Choroid plexus epithelial cell (primary cell): ENCODE results near the gene OSBPL1A.
"Not testable (repeated sequence)": the region's sequence is repeated elsewhere in the genome, so short reads cannot be mapped to it uniquely, and the experiment has no call there.

Experiments
- DNase-seq: peaks from one replicate; pipeline ENCODE4 v3.0.0-alpha.2; 2010; ENCODE audit warnings: low read depth
- H3K4me3 ChIP-seq: 2 replicates; pipeline ENCODE4 v1.5.1; 2011; ENCODE audit warnings: low read depth, mild to moderate bottlenecking, control low read depth, low read length, moderate library complexity
- TF ChIP-seq, protein P1 (sequence below): conservative IDR thresholded peaks from 2 replicates; pipeline ENCODE4 v1.5.1; 2011; ENCODE audit warnings: low read depth, mild to moderate bottlenecking, control low read depth, inconsistent platforms, low read length, moderate library complexity

The OSBPL1A gene

DNA sequence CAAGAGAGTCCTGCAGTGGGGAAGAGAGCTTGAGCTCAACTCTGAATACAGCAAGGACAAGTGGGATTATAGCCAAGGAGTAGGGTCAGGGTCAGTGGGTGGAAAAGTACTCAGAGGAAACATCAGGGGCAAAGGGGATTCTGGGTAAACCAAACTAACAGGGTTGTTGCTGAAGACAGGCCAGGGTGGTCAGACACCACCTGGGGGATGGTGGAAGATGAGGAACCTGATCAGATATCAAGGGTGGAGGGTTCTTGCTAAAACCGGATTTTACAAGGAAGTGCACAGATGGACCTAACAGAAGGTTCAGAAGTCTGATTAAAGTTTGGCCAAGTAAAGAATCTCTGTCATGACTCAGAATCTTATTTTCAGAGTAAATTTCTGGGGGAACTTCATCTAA is 16.5 kb downstream of the OSBPL1A start:
- TF ChIP-seq, protein P1, sequence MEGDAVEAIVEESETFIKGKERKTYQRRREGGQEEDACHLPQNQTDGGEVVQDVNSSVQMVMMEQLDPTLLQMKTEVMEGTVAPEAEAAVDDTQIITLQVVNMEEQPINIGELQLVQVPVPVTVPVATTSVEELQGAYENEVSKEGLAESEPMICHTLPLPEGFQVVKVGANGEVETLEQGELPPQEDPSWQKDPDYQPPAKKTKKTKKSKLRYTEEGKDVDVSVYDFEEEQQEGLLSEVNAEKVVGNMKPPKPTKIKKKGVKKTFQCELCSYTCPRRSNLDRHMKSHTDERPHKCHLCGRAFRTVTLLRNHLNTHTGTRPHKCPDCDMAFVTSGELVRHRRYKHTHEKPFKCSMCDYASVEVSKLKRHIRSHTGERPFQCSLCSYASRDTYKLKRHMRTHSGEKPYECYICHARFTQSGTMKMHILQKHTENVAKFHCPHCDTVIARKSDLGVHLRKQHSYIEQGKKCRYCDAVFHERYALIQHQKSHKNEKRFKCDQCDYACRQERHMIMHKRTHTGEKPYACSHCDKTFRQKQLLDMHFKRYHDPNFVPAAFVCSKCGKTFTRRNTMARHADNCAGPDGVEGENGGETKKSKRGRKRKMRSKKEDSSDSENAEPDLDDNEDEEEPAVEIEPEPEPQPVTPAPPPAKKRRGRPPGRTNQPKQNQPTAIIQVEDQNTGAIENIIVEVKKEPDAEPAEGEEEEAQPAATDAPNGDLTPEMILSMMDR = no peak
- peak; percentile 9 for DNase-seq
- no peak overlapping the region for H3K4me3 ChIP-seq

DNA sequence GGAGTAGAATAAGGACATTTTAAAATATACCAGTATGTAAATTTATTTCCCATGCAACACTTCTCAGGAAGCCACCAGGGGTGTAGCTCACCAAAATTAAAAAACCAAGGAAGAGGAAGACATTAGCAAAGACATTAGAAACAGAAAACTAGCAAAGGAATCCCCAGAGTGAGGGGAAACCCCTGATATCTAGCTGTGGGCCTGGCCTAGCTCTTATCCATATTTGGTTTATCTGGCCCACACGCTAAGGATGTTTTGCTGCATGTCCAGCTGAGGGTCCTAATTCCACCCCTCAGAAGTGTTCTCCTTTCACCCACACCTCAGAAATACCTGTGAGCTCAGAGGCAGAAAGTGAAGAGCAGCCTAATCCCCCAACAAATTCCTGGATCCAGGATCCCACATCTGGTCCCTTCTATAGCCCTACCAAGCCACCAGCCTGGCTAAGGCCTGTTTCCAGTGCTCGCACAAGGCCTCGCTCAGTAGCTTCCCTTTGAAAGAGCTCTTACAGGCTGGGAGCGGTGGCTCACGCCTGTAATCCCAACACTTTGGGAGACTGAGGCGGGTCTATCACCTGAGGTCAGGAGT is 17.4 kb downstream of the OSBPL1A start:
- no peak overlapping the region for H3K4me3 ChIP-seq
- TF ChIP-seq, protein P1 = no peak
- no peak for DNase-seq

DNA sequence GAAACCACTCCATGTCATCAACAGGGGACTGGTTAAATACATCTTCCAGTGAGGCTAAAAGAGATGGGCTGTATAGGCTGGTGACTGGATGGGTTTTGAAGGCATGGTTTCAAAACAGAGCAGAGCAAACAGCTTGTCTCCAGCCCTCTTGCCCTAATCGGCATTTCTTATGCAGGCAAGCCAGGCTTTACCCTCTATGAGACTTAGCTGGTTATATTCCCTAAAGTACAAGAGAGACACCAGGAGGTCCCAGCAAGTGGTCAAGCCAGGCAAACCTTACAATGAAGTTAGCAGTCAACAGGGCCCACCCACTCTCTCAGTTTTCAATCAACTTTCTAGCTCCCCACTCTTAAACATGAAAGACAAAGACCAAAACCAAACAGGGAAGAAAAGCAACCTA is 19.0 kb downstream of the OSBPL1A start:
- TF ChIP-seq, protein P1 = no peak
- H3K4me3 ChIP-seq = no peak overlapping the region
- peak; percentile 28 for DNase-seq

DNA sequence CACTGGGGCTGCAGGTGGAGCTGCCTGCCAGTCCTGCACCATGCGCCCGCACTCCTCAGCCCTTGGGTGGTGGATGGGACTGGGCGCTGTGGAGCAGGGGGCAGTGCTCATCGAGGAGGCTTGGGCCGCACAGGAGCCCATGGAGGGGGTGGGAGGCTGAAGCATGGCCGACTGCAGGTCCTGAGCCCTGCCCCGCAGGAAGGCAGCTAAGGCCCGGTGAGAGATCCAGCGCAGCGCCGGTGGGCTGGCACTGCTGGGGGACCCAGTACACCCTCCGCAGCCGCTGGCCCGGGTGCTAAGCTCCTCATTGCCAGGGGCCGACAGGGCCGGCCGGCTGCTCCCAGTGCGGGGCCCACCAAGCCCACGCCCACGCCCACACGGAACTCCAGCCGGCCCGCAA is 21.1 kb downstream of the OSBPL1A start:
- not testable (repeated sequence) for H3K4me3 ChIP-seq, DNase-seq

DNA sequence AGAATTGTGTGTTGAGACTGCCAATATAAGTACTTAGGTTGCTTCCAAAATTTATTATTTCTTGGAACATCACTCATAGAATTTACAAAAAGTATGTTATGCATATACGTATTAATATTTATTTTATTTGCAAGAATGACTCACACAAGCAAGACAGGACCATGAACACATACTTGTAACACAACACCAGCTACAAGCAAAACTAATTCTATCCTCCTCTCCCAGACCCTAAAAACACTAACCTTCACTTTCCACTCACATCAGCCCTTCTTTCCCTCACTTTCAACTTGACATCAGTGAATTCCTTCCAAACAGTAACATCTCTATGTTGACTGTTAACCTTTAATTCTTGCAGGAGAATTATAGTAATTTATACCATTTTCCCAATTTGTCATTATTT is 24.3 kb downstream of the OSBPL1A start:
- TF ChIP-seq, protein P1 = no peak
- H3K4me3 ChIP-seq = no peak overlapping the region
- peak; percentile 61 for DNase-seq

DNA sequence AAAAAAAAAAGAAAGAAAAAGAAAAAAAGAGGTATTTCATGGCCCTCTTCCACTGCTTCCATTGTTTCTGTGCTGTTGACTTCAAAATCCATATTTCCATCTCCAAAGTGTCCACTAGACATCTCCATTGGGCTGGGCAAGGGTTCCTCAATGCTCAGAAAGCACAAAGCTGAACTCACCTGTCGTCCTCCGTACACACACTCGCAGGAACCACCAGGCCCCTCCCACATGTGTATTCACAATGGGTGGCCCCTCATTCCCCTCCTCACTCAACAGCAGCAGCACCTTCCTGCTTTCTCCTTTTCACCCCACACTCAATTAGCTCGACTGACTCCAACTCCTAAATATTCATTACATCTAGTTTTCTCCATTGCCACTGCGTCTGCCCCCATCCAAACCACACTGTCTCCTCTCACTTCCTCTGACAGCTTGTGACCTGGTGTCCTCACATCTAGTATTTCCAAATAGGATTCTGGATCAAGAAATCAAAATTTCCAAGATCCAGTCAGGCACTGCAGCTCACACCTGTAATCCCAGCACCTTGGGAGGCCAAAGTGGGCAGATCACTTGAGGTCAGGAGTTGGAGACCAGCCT is 25.2 kb downstream of the OSBPL1A start:
- no peak overlapping the region for H3K4me3 ChIP-seq
- TF ChIP-seq, protein P1 = no peak
- DNase-seq = no peak

DNA sequence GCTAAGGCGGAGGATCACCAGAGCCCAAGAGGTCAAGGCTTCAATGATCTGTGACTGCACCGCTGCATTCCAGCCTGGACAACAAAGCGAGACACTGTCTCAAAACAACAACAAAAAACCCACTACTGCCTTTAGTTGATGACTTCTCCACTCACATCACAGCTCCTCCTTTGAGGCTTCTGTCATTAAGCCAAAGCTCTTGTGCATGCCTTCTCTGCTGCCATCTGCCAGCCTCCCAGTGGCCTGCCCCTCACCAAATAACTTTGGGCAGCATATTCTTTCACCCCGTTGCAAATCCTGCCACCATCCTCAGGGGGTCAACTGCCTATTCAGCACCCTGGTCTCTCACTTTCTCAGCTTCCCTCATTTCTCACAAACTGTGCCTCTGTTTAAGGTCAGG is 27.5 kb downstream of the OSBPL1A start:
- TF ChIP-seq, protein P1 = no peak
- H3K4me3 ChIP-seq = no peak overlapping the region
- DNase-seq = no peak
